ENCODE data around the gene CYTH4. TPM values are rescaled to one million over a fixed set of nuclear protein-coding genes. Genes with fewer than 3 reads are reported as not detected.

CYTH4 gene
- total RNA-seq, 2 donors from 2014 or later = not detected

GRCh38 chr22:37269936-37270678, 12.2 kb upstream of the CYTH4 start:
- Mint-ChIP-seq H3K4me1 (peaks cover 4% of the 10 kb centered on the region), H3K27me3 (ENCODE audit: insufficient read depth) (peaks cover 4% of the 10 kb centered on the region), H3K27ac (no peak overlapping the region), H3K9me3 (no peaks in the 10 kb centered on the region), H3K4me3 (no peak overlapping the region), H3K36me3 (ENCODE audit: low read depth) (no peaks in the 10 kb centered on the region)
- WGBS, 2 experiments (ENCODE audit: insufficient coverage in 1 of 2, insufficient read length in 1 of 2) = 89 to 92% methylated on average over 7 to 8 of the region's 8 CpGs
- no peak overlapping the region for H3K4me3 ChIP-seq (ENCODE audit: low read length)
- no peak overlapping the region for H3K9ac ChIP-seq (ENCODE audit: extremely low read depth, low read length, poor library complexity, severe bottlenecking)
- no peaks in the 10 kb centered on the region for H3K36me3 ChIP-seq (ENCODE audit: control insufficient read depth, insufficient read depth, low read length)
- no peak for DNase-seq
- H3K27me3 ChIP-seq (ENCODE audit: control insufficient read depth, insufficient read depth, low read length, poor library complexity, severe bottlenecking) = peaks cover 4% of the 10 kb centered on the region
- H3K27ac ChIP-seq (ENCODE audit: low read depth, low read length) = no peak overlapping the region
- no peak for TF ChIP-seq CTCF (conservative IDR thresholded peaks at IDR 0.05)
- no peaks in the 10 kb centered on the region for H3K4me1 ChIP-seq (ENCODE audit: control insufficient read depth, insufficient read depth, low read length)
- no peaks in the 10 kb centered on the region for H3K9me3 ChIP-seq (ENCODE audit: control insufficient read depth, low read length)

- Histone ChIP-seq H3K9me3 (ENCODE audit: control insufficient read depth, low read length) (no peaks in the 10 kb centered on the region), H3K27ac (ENCODE audit: low read depth, low read length) (no peak overlapping the region), H3K36me3 (ENCODE audit: control insufficient read depth, insufficient read depth, low read length) (no peaks in the 10 kb centered on the region), H3K4me1 (ENCODE audit: control insufficient read depth, insufficient read depth, low read length) (no peaks in the 10 kb centered on the region), H3K4me3 (ENCODE audit: low read length) (no peak overlapping the region), H3K27me3 (ENCODE audit: control insufficient read depth, insufficient read depth, low read length, poor library complexity, severe bottlenecking) (peaks cover 4% of the 10 kb centered on the region), H3K9ac (ENCODE audit: extremely low read depth, low read length, poor library complexity, severe bottlenecking) (no peak overlapping the region)
- WGBS, 2 experiments (ENCODE audit: insufficient coverage in 1 of 2, insufficient read length in 1 of 2) = 86 to 91% methylated on average over 7 to 8 of the region's 8 CpGs
- Mint-ChIP-seq H3K9me3 (no peaks in the 10 kb centered on the region), H3K27me3 (ENCODE audit: insufficient read depth) (peaks cover 4% of the 10 kb centered on the region), H3K36me3 (ENCODE audit: low read depth) (no peaks in the 10 kb centered on the region), H3K4me1 (peaks cover 4% of the 10 kb centered on the region), H3K27ac (no peak overlapping the region), H3K4me3 (no peak overlapping the region)
- peak; percentile 38 for DNase-seq
- TF ChIP-seq CTCF (conservative IDR thresholded peaks at IDR 0.05) = no peak
Observed at GRCh38 chr22:37270928-37271650, 11.2 kb upstream of the CYTH4 start.

GRCh38 chr22:37273126-37273845, 9.0 kb upstream of the CYTH4 start:
- Histone ChIP-seq H3K27me3 (ENCODE audit: control insufficient read depth, insufficient read depth, low read length, poor library complexity, severe bottlenecking) (peaks cover 4% of the 10 kb centered on the region), H3K9me3 (ENCODE audit: control insufficient read depth, low read length) (no peaks in the 10 kb centered on the region), H3K4me3 (ENCODE audit: low read length) (no peak overlapping the region), H3K27ac (ENCODE audit: low read depth, low read length) (no peak overlapping the region), H3K9ac (ENCODE audit: extremely low read depth, low read length, poor library complexity, severe bottlenecking) (no peak overlapping the region), H3K4me1 (ENCODE audit: control insufficient read depth, insufficient read depth, low read length) (no peaks in the 10 kb centered on the region), H3K36me3 (ENCODE audit: control insufficient read depth, insufficient read depth, low read length) (no peaks in the 10 kb centered on the region)
- 77 to 86% methylated on average over 14 to 17 of the region's 17 CpGs for WGBS, 2 experiments (ENCODE audit: insufficient coverage in 1 of 2, insufficient read length in 1 of 2)
- peaks cover 2% of the 10 kb centered on the region for H3K27me3 Mint-ChIP-seq (ENCODE audit: insufficient read depth)
- no peaks in the 10 kb centered on the region for H3K36me3 Mint-ChIP-seq (ENCODE audit: low read depth)
- H3K4me1 Mint-ChIP-seq = no peaks in the 10 kb centered on the region
- no peak overlapping the region for H3K27ac Mint-ChIP-seq
- no peaks in the 10 kb centered on the region for H3K9me3 Mint-ChIP-seq
- H3K4me3 Mint-ChIP-seq = no peak overlapping the region
- no peak for TF ChIP-seq CTCF (conservative IDR thresholded peaks at IDR 0.05)
- no peak for DNase-seq
